Measurements from ENCODE around the gene DHRS3.

Gene DHRS3

GRCh38 chr1:12599657-12600056 is 18.4 kb downstream of the DHRS3 start:
- DNase-seq (ENCODE audit: low read depth in 1 of 2, low spot score in 1 of 2): no peak

- no peak for DNase-seq (ENCODE audit: low read depth in 1 of 2, low spot score in 1 of 2)
Observed at GRCh38 chr1:12598974-12599373, 19.0 kb downstream of the DHRS3 start.

- DNase-seq (ENCODE audit: low read depth in 1 of 2, low spot score in 1 of 2): no peak
Observed at GRCh38 chr1:12597792-12598191, 20.2 kb downstream of the DHRS3 start.

GRCh38 chr1:12596007-12596821 is 21.8 kb downstream of the DHRS3 start:
- no peak for DNase-seq (ENCODE audit: low read depth in 1 of 2, low spot score in 1 of 2)

- DNase-seq (ENCODE audit: low read depth in 1 of 2, low spot score in 1 of 2): no peak
Observed at GRCh38 chr1:12595757-12596006, 22.3 kb downstream of the DHRS3 start.

- DNase-seq (ENCODE audit: low read depth in 1 of 2, low spot score in 1 of 2): no peak
Observed at GRCh38 chr1:12594966-12595756, 22.8 kb downstream of the DHRS3 start.

- no peak for DNase-seq (ENCODE audit: low read depth in 1 of 2, low spot score in 1 of 2)
Observed at GRCh38 chr1:12594490-12594889, 23.5 kb downstream of the DHRS3 start.

- DNase-seq (ENCODE audit: low read depth in 1 of 2, low spot score in 1 of 2): no peak
Observed at GRCh38 chr1:12593621-12594066, 24.4 kb downstream of the DHRS3 start.

GRCh38 chr1:12592496-12592895 is 25.5 kb downstream of the DHRS3 start:
- no peak for DNase-seq (ENCODE audit: low read depth in 1 of 2, low spot score in 1 of 2)

- no peak for DNase-seq (ENCODE audit: low read depth in 1 of 2, low spot score in 1 of 2)
Observed at GRCh38 chr1:12591267-12591938, 26.6 kb downstream of the DHRS3 start.

GRCh38 chr1:12588695-12589094 is 29.3 kb downstream of the DHRS3 start:
- DNase-seq (ENCODE audit: low read depth in 1 of 2, low spot score in 1 of 2): no peak

- no peak for DNase-seq (ENCODE audit: low read depth in 1 of 2, low spot score in 1 of 2)
Observed at GRCh38 chr1:12587981-12588640, 29.9 kb downstream of the DHRS3 start.

GRCh38 chr1:12585951-12586942 is 31.8 kb downstream of the DHRS3 start:
- DNase-seq (ENCODE audit: low read depth in 1 of 2, low spot score in 1 of 2): no peak

- no peak for DNase-seq (ENCODE audit: low read depth in 1 of 2, low spot score in 1 of 2)
Observed at GRCh38 chr1:12585536-12585935, 32.5 kb downstream of the DHRS3 start.

- DNase-seq (ENCODE audit: low read depth in 1 of 2, low spot score in 1 of 2): no peak
Observed at GRCh38 chr1:12584900-12585525, 33.0 kb downstream of the DHRS3 start.

GRCh38 chr1:12583484-12583883 is 34.5 kb downstream of the DHRS3 start:
- no peak for DNase-seq (ENCODE audit: low read depth in 1 of 2, low spot score in 1 of 2)

- no peak for DNase-seq (ENCODE audit: low read depth in 1 of 2, low spot score in 1 of 2)
Observed at GRCh38 chr1:12582649-12583048, 35.4 kb downstream of the DHRS3 start.

GRCh38 chr1:12581179-12581578 is 36.8 kb downstream of the DHRS3 start:
- DNase-seq (ENCODE audit: low read depth in 1 of 2, low spot score in 1 of 2): no peak

- DNase-seq (ENCODE audit: low read depth in 1 of 2, low spot score in 1 of 2): no peak
Observed at GRCh38 chr1:12580054-12580887, 37.7 kb downstream of the DHRS3 start.
